Cardiac muscle cell (in vitro differentiated cells and primary cell): ENCODE measurements around the gene C22orf31. TPM values are rescaled to one million over a fixed set of nuclear protein-coding genes. Genes with fewer than 3 reads are reported as not detected.

Source experiments
- DNase-seq, 2 donors: peaks; one replicate each; pipeline versions ENCODE4 v3.0.0 to v3.0.0-alpha.2; 2010 to 2017; ENCODE audit warnings: low read depth in 1 of 2, low spot score in 1 of 2
- H3K27ac ChIP-seq: fragments of 200-600 bp; sonication (generic); 2 replicates; pipeline ENCODE4 v1.5.1; 2016
- H3K27me3 ChIP-seq: fragments of 200-600 bp; sonication (generic); 2 replicates; pipeline ENCODE4 v1.6.0; 2016; ENCODE audit warnings: control low read depth
- H3K36me3 ChIP-seq: fragments of 200-600 bp; sonication (generic); 2 replicates; pipeline ENCODE4 v1.5.1; 2016; ENCODE audit warnings: control low read depth
- H3K4me1 ChIP-seq: fragments of 200-600 bp; sonication (generic); 2 replicates; pipeline ENCODE4 v1.8.1; 2017; ENCODE audit warnings: low read depth, mild to moderate bottlenecking, mixed run types
- H3K4me3 ChIP-seq: fragments of 200-600 bp; sonication (generic); 2 replicates; pipeline ENCODE4 v1.5.1; 2016; ENCODE audit warnings: mild to moderate bottlenecking
- H3K9me3 ChIP-seq: fragments of 200-600 bp; sonication (generic); 2 replicates; pipeline ENCODE4 v1.5.1; 2017; ENCODE audit warnings: low read depth, mild to moderate bottlenecking, control low read depth
- CTCF ChIP-seq: IDR thresholded peaks from 2 replicates; pipeline ENCODE4 v1.5.1; 2012; ENCODE audit warnings: low read depth, mild to moderate bottlenecking, low read length
- polyA plus RNA-seq: library from polyadenylated mRNA; unstranded; fragments of >200 nt; fragmentation: Nextera tagmentation; extraction: Ambion mirVana; gene quantifications from 2 replicates; pipeline ENCODE4 v1.2.1, GENCODE V29; 2016
- total RNA-seq: library from RNA; depleted of rRNA; stranded (reverse); fragments of >200 nt; gene quantifications from 2 replicates; pipeline ENCODE4 v1.2.3, GENCODE V29; 2016

Gene C22orf31
- total and polyA plus RNA-seq, 2 experiments from 2014 or later, result not detected

- peaks cover 6% of the 10 kb centered on the region for H3K4me1 ChIP-seq
- H3K4me3 ChIP-seq, result no peak overlapping the region
- H3K27ac ChIP-seq, result no peak overlapping the region
- no peaks in the 10 kb centered on the region for H3K27me3 ChIP-seq
- DNase-seq, result no peak
- TF ChIP-seq CTCF, result no peak
- no peaks in the 10 kb centered on the region for H3K36me3 ChIP-seq
- no peaks in the 10 kb centered on the region for H3K9me3 ChIP-seq
These were observed 1.3 kb downstream of the C22orf31 start for GRCh38 chr22:29060251-29060869.

- Histone ChIP-seq H3K27me3 (no peaks in the 10 kb centered on the region), H3K4me3 (no peak overlapping the region), H3K4me1 (peaks cover 7% of the 10 kb centered on the region), H3K9me3 (no peaks in the 10 kb centered on the region), H3K36me3 (no peaks in the 10 kb centered on the region), H3K27ac (no peak overlapping the region)
- TF ChIP-seq CTCF, result no peak
- no peak for DNase-seq
These were observed 5.2 kb downstream of the C22orf31 start for GRCh38 chr22:29056472-29056871.

GRCh38 chr22:29055192-29055830, 6.3 kb downstream of the C22orf31 start:
- DNase-seq, result no peak
- H3K9me3 ChIP-seq, result no peaks in the 10 kb centered on the region
- peaks cover 7% of the 10 kb centered on the region for H3K36me3 ChIP-seq
- no peak for TF ChIP-seq CTCF
- no peak overlapping the region for H3K4me3 ChIP-seq
- no peak overlapping the region for H3K27ac ChIP-seq
- H3K4me1 ChIP-seq, result peaks cover 7% of the 10 kb centered on the region
- no peaks in the 10 kb centered on the region for H3K27me3 ChIP-seq

- peaks cover 7% of the 10 kb centered on the region for H3K4me1 ChIP-seq
- DNase-seq, result no peak
- no peaks in the 10 kb centered on the region for H3K27me3 ChIP-seq
- no peak overlapping the region for H3K4me3 ChIP-seq
- H3K27ac ChIP-seq, result peak overlapping the region; percentile 45
- TF ChIP-seq CTCF, result no peak
- no peaks in the 10 kb centered on the region for H3K9me3 ChIP-seq
- peaks cover 15% of the 10 kb centered on the region for H3K36me3 ChIP-seq
These were observed 7.3 kb downstream of the C22orf31 start for GRCh38 chr22:29054251-29054767.

- no peak for TF ChIP-seq CTCF
- Histone ChIP-seq H3K36me3 (peaks cover 23% of the 10 kb centered on the region), H3K9me3 (no peaks in the 10 kb centered on the region), H3K27me3 (no peaks in the 10 kb centered on the region), H3K4me3 (no peak overlapping the region), H3K27ac (peak overlapping the region; percentile 1), H3K4me1 (peaks cover 7% of the 10 kb centered on the region)
- DNase-seq, result no peak
These were observed 8.5 kb downstream of the C22orf31 start for GRCh38 chr22:29053048-29053702.
